Astrocyte (in vitro differentiated cells and primary cell): ENCODE data around the gene CPHXL2.

Source experiments
- EZH2 ChIP-seq: IDR thresholded peaks from 2 replicates; pipeline ENCODE4 v1.6.1; 2012; ENCODE audit warnings: mild to moderate bottlenecking, low read length, inconsistent platforms; ENCODE audit not compliant: insufficient read depth
- TF ChIP-seq, protein P1 (sequence below): IDR thresholded peaks from 2 replicates; pipeline ENCODE4 v1.5.1; 2011; ENCODE audit warnings: low read depth, mild to moderate bottlenecking, inconsistent platforms, low read length, moderate library complexity; ENCODE audit not compliant: insufficient read depth

DNA sequence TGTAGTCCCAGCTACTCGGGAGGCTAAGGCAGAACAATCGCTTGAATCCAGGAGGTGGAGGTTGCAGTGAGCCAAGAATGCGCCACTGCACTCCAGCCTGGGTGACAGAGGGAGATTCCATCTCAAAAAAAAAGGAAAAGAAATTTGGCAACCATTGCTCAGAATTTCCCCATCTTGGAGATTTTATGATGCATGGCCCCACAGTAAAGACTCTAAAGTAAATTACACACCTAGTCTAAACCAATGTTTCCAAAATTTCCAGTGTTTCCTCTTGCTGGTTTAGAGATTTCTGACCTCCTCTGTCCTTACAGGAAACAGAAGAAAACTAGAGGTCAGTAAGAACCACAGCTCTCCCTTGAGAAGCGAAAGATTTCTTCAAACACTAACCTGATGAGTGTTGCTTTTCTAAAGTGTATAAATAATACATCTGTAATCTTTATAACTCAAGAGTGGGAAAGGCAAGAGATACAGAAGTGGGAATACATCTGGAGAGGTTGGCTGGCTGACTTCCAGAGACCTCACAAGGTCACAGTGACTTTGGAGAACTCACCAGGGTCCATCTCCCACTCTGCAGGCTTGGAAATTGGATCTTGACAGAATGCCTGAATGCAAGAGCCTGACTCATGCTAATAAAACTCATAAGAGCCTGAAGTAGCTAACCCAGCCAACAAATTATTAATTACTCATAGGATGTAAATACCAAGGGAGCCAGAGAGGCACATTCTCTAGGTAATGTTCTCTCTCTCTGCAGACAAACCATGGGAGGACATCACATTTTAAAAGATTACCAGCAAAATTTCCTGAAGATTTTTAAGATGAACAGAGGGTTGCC is 62.5 kb downstream of the CPHXL2 start:
- TF ChIP-seq, protein P1, sequence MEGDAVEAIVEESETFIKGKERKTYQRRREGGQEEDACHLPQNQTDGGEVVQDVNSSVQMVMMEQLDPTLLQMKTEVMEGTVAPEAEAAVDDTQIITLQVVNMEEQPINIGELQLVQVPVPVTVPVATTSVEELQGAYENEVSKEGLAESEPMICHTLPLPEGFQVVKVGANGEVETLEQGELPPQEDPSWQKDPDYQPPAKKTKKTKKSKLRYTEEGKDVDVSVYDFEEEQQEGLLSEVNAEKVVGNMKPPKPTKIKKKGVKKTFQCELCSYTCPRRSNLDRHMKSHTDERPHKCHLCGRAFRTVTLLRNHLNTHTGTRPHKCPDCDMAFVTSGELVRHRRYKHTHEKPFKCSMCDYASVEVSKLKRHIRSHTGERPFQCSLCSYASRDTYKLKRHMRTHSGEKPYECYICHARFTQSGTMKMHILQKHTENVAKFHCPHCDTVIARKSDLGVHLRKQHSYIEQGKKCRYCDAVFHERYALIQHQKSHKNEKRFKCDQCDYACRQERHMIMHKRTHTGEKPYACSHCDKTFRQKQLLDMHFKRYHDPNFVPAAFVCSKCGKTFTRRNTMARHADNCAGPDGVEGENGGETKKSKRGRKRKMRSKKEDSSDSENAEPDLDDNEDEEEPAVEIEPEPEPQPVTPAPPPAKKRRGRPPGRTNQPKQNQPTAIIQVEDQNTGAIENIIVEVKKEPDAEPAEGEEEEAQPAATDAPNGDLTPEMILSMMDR, result no peak
- no peak for TF ChIP-seq EZH2
